HG03571 (cell line): ENCODE measurements around the gene AHSA1.

Experiments
- ATAC-seq: cut with Tn5 transposase; IDR thresholded peaks from one replicate; pipeline ENCODE4 v1.9.1; 2021; ENCODE audit not compliant: unreplicated experiment

AHSA1 gene

DNA sequence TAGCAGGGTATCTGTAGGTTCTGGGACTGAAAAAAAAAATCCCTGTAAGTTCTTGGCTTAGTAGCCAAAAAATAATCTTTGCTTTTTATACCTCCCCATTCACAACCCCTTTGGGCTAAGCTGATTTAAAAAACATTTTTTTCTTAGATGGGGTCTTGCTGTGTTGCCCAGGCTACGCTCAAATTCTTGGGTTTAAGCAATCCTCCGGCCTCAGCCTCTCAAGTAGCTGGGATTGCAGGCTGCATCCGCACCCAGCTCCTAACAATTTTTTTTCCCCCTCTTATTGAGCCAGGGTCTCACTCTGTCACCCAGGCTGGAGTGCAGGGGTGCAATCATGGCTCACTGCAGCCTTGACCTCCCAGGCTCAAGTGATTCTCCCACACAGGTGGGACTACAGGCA lies 49.9 kb downstream of the AHSA1 start:
- no peak for ATAC-seq

DNA sequence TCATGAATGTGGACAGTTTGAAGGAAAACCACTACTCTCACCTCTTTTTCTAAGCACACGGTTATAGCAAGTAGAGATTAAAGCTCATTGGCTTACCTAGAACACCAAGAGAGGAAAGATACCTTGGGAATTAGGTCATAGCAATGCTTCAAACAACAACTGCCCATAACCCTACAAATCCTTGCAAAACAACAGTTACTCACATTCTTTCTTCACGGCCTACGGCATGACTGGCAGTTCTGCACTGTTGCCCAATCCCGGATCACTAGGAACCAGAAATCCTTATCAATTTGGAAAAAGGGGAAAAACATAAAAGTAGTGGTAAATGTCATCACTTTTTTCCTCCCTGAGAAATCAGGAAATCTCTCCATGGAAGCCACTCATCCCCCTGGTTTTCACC lies 50.4 kb downstream of the AHSA1 start:
- ATAC-seq = no peak

DNA sequence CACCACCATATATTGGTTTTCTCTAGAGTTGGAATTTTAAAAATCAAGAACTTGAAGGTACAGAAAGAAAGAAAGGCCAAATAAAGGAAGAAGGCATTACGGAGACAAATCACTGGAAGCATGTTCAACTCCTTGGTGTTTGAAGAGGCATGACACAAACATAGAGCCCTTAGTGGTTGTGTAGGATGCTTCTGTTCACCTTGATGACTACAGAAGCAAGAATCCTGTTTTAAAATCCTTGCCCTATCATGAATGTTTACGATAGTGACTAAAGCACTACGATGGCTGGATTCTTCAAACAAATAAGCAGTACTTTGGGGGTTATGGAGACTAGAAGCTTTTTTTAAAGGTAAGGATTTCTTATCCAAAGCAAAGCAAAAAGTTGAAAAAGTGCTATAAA lies 51.0 kb downstream of the AHSA1 start:
- ATAC-seq = no peak

DNA sequence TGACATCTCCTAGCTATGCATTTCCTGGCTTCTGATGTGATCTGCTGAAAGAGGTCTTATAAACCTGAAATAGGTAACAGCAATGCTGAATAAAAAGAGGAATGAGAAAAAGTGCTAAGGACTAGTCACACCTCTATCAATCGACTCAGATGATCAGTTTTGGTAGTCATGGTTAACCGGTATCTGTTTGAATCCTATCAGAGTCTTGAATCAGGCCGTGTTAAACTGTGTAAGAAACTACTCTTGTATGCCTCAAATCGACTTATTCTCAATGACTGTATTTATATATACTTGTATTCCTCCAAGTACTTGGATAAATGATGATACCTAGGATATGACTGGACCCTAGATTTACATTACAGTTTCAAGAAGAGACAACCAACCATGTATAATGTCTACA lies 51.5 kb downstream of the AHSA1 start:
- ATAC-seq = no peak

DNA sequence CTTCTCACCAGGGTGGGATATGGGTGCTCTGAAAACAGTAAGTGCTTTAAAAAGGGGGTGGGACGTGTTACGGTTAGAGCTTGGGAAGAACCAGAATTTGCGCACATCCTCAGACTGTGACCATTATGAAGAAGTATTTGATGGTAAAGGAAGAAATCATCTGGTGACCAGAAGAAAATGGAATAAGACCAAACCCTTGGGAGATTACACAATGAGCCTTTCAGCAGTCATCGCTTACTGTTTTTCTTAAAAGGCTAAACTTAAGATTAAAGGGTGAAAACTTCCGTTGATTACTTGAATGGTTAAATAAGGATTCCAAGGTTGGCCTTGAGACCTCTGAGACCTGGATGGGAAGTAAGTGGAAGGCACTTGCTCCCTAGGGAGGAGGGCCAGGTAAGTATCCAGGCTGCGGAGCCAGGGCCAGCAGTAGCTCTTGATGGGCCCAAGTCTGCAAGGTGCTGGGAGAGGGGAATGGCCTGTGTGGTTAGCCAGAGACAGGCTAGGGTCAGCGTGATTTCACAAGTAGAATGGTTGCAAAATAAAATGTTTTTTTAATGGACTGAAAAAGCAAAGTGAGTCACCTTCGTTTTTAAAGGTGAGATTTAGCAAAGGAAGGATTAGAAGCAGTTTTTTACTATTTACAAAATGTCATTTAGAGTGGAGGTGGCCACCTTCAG lies 53.7 kb downstream of the AHSA1 start:
- ATAC-seq = no peak

DNA sequence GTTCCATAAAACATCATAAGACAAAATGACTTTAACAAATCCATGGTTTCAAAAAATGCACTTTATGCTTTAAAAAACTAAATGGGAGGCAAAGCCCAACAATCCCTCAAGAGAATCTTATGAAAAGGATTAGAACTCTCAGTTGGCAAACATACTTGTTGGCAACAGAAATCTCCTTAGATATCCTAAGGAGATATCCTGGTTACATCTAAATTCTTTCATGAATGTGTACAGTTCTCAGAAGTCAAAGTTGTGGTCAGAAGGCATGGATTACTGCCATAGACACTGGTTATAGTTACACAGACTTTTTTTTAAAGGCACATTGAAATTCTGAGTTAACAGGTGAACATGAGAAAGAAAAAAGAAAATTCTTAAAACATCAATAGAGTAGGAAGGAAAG lies 58.2 kb downstream of the AHSA1 start:
- ATAC-seq = no peak
